Esophagus muscularis mucosa (tissue), 3 donors: ENCODE data around the gene C3orf70.

Experiments
- CTCF ChIP-seq, 3 experiments: fragments of 200-600 bp in 2 of 3; fragments of 450-650 bp in 1 of 3; sonication (generic) in 2 of 3; IDR thresholded peaks; one replicate each; pipeline ENCODE4 v1.5.1; 2017 to 2019; ENCODE audit warnings: antibody characterized with exemption in 3 of 3, mild to moderate bottlenecking in 2 of 3, moderate library complexity in 1 of 3
- POLR2A ChIP-seq: fragments of 450-650 bp; IDR thresholded peaks from one replicate; pipeline ENCODE4 v1.6.1; 2017; ENCODE audit warnings: antibody characterized with exemption, moderate library complexity, mild to moderate bottlenecking, low read depth

- TF ChIP-seq CTCF (IDR thresholded peaks at IDR 0.05) (no peak), POLR2A (no peak)
These were observed 70.7 kb downstream of the C3orf70 start for GRCh38 chr3:185082149-185082548.
